Measurements from ENCODE around the gene MFN2. TPM values are rescaled to one million over a fixed set of nuclear protein-coding genes. Genes with fewer than 3 reads are reported as not detected.

MFN2 gene
- total and polyA plus RNA-seq, 9 of the 15 experiments (the other 6 are each of a cell fraction or from before 2014, with no cell fraction given), result 10.5 to 158 (median 87.1) TPM

DNA sequence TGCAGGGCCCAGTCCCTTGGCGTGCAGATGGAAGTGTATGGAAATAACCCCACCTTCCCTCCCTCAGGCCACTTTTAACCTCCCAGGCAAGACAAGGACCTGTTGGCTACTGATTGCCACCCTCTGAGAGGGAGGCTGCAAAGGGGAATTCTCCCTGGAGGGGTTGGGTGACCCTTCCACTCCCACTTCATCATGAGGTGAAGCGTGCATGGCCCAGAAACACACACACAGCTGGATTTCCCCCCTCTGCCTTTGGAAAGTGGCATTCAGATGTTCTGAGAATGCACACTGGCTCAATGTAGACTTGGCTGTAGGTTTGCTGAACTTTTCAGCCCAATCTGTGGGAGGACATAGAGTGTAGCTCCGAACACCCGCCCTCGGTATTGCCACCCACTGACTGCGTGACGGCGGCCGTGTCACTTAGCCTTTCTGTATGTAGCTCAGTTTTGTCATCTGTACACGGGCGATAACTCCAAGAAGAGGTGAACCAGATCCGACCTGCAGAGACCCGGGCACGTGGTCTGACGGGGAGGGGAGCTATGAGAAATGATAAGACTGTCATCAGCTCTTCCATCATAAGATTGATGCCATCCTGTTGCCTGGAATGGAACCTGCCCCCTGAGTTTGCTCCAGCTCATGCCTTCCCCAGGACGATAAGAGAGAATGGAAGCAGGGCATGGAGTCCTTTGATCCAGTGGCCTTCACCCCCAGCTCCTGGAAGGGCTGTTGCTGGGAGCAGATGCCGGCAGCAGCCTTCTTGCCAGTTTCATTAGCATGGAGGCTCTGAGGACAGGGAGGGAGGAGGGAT lies 58.3 kb downstream of the MFN2 start (continued):
- TF ChIP-seq ZNF592 (IDR thresholded peaks at IDR 0.05), result peak; percentile 85
- no peak for TF ChIP-seq GABPB2 (CRISPR knock-in tag; conservative IDR thresholded peaks at IDR 0.05)
- TF ChIP-seq ZBTB43 (CRISPR knock-in tag; IDR thresholded peaks at IDR 0.05), result no peak
- TF ChIP-seq ZNF79 (CRISPR knock-in tag; IDR thresholded peaks at IDR 0.05; ENCODE audit: low read depth), result no peak
- peak; percentile 92 for TF ChIP-seq REST (IDR thresholded peaks at IDR 0.05; ENCODE audit: borderline replicate concordance)
- TF ChIP-seq REST (CRISPR knock-in tag; IDR thresholded peaks at IDR 0.05; ENCODE audit: low read depth), result no peak
- TF ChIP-seq ARID2 (IDR thresholded peaks at IDR 0.05), result no peak
- no peak for TF ChIP-seq ZC3H8 (IDR thresholded peaks at IDR 0.05)
- TF ChIP-seq PTTG1 (tag; IDR thresholded peaks at IDR 0.05; ENCODE audit: low read depth), result no peak
- TF ChIP-seq SREBF1 (IDR thresholded peaks at IDR 0.05; ENCODE audit: borderline replicate concordance, low read depth, low read length), result no peak
- peak; percentile 96 for TF ChIP-seq EGR1 (conservative IDR thresholded peaks at IDR 0.05)
- peak; percentile 51; the same call in 1 of the 2 replicates for TF ChIP-seq CREB3L1 (IDR thresholded peaks at IDR 0.05; ENCODE audit: borderline replicate concordance, low read depth)
